ENCODE data around the gene RAP1GAP2.
"Not testable (repeated sequence)": the region's sequence is repeated elsewhere in the genome, so short reads cannot be mapped to it uniquely, and the experiment has no call there.

The RAP1GAP2 gene

DNA sequence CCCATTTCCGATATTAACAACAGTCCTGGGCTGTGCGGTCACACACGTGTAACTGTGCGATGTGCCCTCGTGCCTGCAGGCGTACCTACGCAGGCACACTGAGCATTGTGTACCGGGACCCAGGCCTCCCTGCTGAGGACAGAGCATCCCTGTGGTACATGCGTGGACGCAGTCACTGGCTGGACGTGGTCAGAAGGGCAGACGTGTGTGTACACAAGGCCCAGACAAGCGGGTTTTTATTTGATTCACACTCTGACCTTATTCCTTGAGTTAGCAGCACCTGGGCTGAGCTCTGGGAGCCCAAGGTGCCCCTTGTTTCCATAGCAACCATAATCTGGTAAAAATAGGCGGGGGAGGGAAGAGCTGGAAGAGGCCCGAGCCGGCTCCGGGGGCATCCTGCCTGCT lies 19.5 kb downstream of the RAP1GAP2 start:
- DNase-seq = no peak

DNA sequence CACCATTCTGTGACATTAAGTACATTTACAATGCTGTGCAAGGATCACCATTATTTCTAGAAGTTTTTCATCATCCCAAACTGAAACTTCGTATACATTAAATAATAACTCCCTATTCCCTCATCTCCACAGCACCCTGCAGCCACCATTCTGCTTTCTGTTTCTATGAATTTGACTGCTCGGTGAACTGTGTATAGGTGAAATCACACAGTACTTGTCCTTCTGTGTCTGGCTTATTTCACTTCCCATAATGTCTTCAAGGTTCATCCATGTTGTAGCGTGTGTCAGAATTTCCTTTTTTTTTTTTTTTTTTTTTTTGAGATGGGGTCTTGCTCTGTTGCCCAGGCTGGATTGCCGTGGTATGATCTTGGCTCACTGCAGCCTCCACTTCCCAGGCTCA lies 20.4 kb downstream of the RAP1GAP2 start:
- DNase-seq = no peak

DNA sequence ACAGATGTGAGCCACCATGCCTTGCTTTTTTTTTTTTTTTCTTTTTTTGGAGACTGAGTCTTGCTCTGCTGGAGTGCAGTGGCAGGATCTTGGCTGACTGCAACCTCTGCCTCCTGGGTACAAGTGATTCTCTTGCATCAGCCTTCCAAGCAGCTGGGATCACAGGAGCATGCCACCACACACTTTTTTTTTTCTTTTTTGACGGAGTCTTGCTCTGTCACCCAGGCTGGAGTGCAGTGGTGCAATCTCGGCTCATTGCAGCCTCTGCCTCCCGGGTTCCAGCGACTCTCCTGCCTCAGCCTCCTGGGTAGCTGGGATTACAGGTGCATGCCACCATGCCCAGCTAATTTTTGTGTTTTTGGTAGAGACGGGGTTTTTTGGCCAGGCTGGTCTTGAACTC lies 23.1 kb downstream of the RAP1GAP2 start:
- not testable (repeated sequence) for DNase-seq

DNA sequence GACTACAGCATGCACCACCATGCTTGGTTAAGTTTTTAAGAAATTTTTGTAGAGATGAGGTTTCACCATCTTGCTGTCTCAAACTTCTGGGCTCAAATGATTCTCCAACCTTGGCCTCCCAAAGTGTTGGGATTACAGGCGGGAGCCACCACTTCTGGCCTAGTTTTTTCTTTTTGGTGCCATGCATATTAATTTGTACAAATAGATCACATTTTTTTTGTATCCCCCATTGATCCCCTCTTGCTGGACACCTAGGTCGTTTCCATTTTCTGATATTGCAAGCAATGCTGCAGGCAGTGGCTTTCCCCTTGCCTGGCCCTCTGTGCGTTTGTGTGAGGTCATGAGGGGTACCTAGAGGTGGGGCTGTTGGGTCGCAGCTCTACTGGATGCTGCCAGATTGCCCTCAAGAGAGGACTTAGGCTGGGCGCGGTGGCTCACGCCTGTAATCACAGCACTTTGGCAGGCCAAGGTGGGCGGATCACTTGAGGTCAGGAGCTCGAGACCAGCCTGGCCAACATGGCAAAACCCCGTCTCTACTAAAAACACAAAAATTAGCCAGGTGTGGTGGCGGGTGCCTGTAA lies 23.8 kb downstream of the RAP1GAP2 start:
- DNase-seq = no peak

DNA sequence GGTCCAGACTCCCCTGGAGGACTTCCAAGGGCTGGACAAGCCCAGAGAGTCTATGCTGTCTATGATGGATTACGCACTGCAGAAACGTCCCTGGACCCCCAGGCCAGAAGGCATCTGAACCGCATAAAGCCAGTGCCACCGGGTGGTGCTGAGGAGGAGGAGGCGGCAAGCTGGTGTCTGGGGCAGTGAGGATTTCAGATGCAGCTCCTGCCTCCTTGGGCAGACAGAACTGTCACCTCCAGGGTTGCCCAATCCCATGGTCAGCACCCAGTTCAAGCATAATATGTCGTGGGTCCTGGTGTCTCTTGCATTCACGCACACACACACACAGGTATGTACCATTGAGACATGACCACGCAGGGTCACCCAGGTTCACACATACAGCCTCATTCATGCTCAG lies 25.6 kb downstream of the RAP1GAP2 start:
- no peak for DNase-seq

DNA sequence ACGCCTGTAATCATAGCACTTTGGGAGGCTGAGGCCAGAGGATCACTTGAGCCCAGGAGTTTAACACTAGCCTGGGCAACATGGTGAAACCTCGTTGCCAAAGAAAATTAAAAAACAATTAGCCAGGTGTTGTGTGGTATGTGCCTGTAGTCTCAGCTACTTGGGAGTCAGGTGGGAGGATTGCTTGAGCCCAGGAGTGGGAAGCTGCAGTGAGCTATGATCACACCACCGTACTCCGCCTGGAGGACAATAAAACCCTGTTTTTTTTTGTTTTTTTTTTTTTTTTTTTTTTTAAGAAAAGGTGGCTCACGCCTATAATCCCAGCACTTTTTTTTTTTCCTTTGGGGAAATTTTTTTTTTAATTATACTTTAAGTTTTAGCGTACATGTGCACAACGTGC lies 26.1 kb downstream of the RAP1GAP2 start:
- DNase-seq = no peak

DNA sequence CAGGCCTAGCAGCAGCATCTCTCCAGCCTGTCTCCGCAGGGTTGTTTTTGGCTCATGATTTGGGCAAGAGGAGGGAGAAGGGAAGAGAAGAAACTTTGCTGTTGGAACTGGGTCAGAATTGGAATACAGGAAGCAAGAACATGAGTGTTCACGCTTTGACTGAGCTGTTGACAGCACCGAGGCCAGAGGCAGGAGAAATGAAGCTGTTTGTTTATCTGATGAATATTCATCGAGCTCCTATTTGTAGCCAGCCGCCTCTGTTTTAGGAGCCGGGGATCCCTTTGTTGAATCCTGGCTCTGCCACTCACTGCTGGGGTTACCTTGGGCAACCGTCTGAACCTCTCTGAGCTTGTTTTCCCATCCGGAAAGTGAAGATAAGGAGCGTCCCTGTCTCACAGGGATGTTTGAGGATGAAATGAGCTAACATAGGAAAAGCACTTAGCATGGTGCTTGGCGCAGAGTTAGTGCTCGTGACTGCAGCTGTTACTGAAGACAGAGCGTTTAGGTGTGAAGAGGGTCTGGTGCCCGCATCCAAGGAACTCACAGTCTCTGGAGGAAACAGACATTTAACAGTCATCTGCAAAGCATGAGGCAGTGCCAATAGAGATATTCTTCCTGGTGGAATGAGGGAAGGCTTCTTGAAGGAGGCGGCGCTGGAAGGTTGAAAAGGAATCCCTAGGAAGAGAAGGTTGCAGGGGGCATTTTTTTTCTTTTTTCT lies 29.2 kb downstream of the RAP1GAP2 start:
- DNase-seq = no peak

DNA sequence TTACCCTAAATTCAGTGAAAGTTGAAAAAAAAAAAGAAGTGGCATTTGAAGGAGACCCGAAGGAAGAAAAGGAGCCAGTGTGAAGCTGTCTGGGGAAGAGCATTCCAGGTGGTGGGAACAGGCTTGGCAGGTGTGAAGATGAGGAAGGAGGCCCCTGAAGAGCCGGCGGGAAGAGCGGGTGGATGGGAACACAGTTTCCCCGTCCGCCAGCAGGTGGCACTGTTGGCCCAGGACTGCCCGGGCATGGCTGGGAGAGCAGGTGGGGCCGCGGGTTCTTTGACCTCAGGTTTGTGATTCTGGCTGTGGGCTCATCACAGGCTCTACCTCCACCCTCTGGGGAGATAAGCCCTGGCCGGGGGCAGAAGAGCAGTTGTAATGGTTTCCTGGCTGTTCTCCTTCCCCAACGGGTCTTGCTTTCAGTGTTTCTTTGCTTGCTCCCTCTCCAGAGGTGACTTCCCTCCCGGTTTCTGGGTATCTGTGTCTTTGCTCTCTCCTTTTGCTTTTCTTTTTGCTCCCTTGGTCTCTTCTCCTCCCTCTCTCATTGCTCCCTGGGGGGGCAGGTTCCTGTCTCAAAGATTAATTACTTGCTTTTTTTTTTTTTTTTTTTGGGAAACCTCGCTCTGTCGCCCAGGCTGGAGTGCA lies 32.3 kb downstream of the RAP1GAP2 start:
- DNase-seq = peak; percentile 86

DNA sequence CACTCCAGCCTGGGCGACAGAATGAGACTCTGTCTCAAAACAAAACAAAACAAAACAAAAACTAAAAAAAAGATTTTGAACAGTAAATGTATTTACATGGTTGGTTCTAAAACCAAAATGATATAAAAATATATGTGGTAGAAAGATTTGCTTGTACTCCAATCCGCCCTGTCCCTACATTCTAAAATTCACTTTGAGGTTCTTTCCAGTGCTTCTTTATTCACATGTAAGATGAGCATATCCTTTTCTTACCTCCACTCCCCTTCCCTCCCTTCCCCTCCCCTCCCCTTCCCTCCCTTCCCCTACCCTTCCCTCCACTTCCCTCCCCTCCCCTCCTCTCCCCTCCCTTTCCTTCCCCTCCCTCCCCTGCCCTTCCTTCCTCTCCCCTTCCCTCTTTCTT lies 34.4 kb downstream of the RAP1GAP2 start:
- no peak for DNase-seq

DNA sequence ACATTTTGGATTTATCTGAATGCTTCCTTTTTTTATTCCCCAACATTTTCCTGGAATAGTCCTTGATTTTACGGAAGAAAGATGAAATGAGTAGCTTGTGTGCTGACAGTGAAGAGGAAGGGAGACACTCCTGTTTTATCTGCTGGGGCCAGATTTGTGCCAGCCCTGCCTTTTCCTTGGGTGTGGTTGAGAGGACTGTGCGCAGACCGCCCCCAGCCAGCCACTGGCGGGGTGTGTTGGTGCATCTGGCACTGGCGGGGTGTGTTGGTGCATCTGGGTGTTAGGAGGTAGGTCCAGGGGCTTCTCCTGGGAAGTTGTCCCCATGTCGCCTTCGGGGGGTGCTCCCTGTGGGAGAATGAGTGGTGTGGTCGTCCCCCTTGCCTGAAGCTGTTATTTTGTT lies 39.5 kb downstream of the RAP1GAP2 start:
- DNase-seq = no peak

DNA sequence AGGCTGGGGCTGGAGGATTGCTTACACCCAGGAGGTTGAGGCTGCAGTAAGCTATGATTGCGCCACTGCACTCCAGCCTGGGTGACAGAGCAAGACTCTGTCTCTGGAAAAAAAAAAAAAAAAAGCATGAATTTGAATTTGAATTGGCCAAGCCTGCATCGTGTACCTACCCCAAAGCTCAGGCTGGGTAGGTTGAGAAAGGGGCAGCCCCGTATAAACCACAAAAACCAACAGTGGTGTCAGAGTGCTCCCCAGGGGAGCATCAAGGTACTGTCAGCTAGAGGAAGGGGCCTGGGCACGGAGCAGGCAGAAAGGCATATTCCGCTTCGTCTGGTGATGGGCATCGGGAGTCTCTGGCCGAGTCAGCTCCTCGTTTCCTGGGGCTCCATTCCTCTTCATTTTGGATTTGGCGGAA lies 40.9 kb downstream of the RAP1GAP2 start:
- DNase-seq = peak; percentile 59

DNA sequence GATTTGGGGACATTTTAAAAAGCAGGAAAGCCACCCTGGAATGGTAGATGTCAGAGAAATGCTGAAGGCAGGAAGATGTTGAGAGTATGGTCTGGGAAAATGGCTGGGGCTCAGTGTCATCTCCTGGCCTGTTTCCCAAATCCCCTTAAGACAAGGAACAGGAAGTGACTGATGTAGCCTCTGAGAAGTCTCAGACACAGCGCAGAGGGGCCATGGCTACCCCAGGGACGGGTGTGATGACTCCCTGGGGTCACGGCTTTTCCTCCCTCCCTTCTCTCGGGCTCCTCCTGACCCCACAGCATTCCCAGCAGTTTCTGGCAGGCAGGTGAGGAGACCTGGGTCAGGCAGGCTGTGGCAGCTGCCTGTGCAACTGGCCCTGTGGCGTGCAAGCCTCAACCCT lies 45.4 kb downstream of the RAP1GAP2 start:
- DNase-seq = no peak

DNA sequence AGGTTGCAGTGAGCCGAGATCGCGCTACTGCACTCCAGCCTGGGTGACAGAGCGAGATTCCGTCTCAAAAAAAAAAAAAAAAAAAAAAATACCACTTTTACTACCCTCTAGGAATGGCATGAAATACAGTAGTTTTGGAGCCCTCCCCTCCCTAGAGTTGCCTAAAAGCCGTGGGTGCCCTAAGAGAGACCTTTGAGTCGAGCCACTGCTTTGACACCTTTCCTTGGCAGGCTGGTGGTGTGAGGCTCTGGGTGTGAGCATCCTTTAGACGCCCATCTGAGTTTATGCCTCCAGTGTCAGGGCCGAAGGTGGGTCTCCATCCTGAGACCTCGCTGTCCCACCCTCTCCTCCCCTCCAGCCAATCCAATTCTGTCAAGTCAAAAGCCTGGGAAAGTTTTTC lies 46.2 kb downstream of the RAP1GAP2 start:
- no peak for DNase-seq

DNA sequence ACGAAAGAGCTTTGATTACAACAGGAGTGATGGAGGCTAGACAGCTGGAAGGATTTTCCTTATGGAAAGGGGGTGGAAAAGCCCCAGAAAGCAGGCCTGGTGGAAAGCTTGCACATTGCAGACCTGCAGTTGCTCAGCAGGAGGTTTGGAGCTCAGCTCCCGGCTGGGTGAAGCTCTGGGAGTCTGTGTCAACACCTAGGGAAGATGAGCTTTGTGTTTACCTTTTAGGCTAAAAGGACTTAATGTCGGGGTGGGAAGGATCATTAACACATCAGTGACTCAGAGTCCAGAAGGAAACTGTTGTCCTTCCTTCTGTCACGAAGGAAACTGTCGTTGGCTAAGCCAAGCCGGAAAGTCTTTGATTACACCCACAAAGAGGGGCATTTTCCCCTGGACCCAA lies 48.2 kb downstream of the RAP1GAP2 start:
- DNase-seq = no peak

DNA sequence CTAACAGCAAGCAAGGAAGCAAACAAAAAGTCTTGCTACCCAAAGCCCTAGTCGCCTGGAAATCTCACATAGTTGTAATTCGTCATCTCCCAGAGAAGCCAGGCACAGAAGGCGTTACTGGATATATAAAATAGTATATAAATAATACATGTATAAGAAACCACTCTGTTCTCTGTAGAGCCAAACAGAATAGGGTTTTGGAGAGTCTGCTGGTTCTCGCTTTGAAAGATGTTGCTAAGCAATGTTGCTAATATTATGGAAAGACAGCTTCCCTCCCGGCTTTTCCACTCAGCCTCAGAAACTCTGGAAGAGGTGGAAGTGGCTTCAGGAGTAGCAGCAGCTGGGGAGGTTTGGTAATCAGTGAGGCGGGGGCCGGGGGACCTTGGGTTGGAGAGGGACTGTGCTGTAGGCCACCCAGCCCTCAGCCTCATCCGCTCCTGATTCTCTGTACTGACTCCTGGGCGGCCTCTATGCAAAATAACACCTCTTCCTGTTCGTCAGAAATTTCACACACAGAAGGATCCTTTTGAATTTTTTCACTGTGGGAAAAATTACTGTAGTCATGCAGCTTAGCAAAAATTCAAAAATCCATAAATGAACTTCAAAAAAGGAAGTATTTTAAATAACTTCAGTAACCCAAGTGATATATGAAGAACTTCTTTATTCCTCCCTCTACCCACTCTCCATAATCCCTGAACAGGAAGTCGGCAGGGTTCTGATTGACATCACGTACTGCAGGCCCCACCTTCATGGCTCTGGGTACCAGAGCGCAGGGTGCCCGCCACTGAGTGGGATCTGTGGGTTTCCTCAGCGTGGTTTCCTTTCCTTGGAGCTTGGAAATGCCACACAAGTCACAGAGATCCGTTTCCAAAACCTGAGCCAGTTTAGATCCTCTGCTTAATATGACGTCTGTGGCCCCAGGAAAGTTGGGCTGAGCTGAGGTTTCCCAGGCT lies 51.4 kb downstream of the RAP1GAP2 start:
- DNase-seq = no peak

DNA sequence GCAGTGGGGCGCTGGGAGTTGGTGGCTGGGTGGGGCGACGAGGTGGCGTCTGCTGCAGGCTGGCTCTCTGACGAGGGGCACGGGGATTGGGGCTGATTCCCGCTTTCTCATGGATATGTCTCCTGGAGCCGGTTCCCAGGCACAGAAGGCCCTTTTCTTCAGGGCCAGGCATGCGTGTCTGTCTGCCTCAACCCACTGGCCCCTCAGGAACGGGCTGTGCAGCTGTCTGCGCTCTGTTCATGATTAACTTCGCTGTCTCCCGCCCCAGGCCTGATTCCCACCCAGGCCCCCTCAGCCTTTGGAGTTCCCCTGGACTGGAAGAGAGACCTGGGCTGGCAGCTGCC lies 53.1 kb downstream of the RAP1GAP2 start:
- no peak for DNase-seq

DNA sequence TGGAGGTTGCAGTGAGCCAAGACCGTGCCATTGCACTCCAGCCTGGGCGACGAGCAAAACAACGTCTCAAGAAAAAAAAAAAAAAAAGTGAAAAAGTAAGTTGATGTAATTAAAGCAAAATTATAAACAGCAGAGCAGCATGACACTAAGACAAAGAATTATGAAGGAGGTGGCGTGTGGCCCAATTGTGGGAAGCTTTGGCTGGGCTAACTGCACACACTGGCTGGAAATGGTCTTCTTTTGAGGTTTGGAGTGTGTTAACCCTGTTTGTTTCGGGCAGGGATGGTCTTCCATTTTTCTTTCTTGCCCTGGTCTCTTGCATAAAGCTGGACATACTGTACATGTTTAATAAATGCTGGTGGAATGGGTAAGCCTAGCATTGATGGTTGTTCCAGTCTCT lies 54.8 kb downstream of the RAP1GAP2 start:
- no peak for DNase-seq

DNA sequence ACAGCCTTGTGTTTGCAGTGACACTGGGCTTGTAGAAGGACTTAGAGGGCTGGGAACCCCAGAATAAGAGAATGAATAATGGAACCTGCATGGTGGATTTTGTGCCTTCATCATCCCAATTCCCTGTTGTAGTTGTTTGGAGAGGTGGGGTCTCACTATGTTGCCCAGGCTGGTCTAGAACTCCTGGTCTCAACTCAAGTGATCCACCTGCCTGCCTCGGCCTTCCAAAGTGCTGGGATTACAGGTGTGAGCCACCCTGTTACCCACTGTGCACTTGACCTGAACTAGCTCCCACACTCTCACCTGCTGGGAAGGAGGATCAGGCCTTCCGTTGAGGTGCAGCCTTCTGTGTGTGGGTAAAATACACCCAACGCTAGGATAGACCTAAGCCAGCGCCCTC lies 55.4 kb downstream of the RAP1GAP2 start:
- DNase-seq = no peak

DNA sequence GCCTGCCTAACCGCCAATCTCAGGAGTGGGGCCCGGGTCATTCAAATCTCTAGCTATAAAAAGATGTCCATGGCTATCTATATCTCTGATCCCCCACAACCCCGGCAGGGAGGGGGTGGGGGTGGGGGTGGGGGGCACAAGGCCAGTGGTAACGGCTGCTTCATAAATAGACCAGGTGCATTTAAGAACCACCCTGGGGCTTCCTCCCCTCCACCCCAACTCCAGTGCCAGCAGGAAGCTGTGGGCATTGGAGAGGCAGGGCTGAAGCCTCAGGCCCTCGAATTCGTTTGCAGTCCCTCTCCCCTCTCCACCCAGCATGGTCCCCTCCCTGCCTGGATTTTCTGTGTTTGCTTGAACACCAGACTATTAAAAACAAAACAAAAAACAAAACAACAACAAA lies 56.0 kb downstream of the RAP1GAP2 start:
- DNase-seq = no peak

DNA sequence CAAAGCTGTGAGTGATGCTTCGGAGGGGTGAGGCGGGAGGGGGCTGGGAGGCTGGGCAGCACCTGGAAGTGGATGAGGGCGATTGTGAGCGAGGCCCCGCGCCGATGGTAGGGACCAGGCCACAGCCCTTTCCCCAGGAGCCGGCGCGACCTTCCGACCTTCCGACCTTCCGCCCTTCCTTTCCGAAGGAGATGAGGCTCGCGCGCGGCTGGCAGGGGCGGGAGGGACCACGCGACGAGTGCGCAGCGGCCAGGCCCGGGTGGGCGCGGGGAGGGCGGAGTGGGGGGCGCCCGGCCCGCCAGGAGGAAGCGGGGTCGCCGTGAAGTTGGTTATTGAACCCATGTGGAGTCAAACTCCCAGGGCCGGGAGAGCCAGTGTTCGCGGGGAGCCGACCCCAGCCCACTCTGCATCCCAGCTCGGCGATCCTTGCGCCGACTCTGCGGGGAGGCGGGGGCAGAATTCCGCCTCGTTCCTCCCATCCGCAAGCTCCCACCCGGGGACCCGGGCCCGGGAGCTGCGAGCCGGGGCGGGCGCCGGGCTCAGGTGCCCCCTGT lies 56.6 kb downstream of the RAP1GAP2 start:
- DNase-seq = no peak

DNA sequence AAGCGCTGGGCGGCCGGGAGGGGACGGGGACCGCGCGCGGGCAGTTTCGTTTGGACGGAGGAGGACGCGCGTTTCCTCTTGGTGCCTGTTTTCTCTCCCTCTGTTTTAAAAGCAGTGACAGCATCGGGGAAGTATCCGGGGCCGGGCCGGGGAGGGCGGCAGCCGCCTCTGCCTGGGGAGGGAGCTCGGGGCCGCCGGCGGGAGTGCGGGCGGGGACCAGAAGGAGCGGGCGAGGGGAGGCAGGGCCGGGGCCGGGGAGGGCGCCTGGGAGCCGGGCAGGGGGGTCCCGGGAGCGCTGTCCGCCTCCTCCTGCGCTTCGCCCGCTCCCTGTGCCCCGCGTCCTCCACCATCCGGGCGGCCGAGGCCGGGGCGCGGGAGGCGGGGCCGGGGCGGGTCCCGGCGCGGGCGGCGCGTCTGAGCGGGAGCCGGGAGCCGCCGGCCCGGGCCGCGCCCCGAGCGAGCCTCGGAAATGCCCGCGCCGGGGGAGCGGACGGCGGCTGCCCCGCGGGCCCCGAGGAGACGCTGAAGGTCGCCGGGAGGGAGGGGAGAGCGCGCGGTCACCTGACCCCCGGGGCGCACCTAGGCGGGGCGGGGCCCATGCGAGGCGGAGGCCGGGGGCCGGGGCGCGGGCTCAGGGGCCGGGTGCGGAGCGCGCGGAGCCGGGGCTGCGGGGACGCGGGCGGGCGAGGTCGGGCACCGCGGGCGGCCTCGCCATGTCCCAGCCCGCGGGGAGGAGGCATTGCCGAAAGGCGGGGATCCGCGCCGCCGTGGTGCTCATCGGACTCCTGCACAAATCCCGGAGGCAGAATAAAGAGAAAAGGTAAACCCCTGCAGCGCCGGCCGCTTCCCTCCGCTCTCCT lies 57.3 kb downstream of the RAP1GAP2 start:
- peak; percentile 46 for DNase-seq

Data from CD4-positive, alpha-beta T cell treated with Interleukin-17A for 4 hours (primary cell).